GM19351 (cell line): Measurements from ENCODE around the gene ADAM30.

Source experiments
- ATAC-seq: cut with Tn5 transposase; IDR thresholded peaks from one replicate; pipeline ENCODE4 v1.9.1; 2021; ENCODE audit warnings: mild to moderate bottlenecking, moderate library complexity; ENCODE audit not compliant: unreplicated experiment

Gene ADAM30

DNA sequence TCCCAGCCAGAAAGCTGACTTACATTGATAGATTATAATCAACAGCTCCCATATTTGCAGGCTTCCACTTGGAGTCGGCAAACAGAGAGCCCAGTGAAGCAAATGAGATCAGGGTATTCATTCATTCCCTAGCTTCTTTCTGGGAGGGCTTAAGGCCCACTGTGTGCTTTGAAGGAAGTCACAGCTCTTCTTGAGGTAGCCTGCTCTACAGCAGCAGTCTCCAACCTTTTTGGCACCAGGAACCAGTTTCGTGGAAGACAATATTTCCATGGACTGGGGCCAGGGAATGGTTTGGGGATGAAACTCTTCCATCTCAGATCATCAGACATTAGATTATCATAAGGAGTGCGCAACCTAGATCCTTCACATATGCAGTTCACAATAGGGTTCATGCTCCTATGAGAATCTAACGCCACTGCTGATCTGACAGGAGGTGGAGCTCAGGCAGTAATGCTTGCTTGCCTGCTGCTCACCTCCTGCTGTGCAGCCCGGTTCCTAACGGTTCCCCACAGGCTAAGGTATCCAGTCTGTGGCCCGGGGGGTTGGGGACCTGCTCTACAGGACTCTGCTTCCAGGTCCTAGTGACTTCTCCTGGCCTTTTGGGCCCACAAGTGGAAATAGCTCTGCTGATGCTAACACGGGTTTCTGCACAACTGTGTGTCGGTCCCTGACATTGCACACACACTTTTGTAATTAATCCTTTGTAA lies 13.7 kb upstream of the ADAM30 start:
- ATAC-seq, result no peak

DNA sequence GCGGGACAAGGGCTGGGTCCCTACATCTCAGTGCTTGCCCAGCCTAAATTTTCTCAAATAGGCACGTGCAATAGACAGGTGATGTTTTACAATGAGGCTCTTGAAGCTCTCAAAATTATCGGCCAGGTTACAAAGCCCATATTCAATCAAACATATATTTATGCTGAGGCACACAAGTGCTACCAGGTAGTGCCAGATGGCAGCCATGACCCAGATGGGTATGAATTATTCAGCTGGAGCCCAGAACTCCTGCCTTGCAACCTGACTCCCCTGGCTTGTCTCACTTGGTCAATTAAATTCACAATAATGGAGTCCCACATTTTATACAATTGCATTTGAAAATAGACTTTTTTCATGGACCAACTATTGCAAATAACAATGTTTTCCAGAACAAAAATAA lies 12.3 kb upstream of the ADAM30 start:
- ATAC-seq, result no peak

DNA sequence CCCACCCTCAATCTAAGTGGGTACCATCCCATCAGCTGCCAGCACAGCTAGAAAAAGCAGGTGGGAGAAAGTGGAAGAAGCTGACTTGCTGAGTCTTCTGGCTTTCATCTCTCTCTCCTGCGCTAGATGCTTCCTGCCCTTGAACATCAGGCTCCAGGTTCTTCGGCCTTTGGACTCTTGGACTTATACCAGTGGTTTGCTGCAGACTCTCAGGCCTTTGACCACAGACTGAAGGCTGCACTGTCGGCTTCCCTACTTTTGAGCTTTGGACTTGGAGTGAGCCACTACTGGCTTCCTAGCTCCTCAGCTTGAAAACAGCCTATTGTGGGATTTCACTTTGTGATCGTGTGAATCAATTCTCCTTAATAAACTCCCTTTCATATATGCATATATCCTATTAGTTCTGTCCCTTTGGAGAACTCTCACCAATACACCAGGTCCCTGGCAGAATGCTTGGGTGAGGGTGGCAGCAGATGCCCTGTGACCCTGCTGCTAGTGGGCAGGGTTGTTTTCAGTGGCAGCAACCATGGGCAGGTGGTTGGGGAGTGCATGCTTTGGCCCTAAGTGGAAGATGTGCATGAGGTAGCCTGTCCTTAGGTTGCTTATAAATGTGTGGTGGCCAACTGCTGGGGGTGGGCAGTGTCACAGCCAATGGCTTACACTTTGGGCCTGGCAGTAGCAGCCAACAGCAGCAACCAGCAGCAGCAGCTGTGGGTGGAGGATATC lies 10.8 kb upstream of the ADAM30 start:
- no peak for ATAC-seq

DNA sequence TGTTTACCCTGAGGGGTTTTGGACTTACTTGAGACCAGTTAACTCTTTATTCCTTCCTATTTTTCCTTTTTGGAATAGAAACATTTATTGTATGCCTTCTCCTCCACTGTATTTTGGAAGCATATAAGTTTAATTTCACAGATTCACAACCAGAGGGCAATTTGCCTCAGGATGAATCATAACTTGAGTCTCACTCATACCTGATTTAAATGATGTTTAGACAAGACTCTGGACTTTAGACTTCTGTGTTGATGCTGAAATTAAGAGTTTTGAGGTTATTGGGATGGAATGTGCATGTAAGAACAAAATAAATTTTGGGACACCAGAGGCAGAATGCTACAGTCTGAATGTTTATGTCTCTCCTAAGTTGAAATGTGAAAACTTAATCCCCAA lies 7.1 kb upstream of the ADAM30 start:
- no peak for ATAC-seq

DNA sequence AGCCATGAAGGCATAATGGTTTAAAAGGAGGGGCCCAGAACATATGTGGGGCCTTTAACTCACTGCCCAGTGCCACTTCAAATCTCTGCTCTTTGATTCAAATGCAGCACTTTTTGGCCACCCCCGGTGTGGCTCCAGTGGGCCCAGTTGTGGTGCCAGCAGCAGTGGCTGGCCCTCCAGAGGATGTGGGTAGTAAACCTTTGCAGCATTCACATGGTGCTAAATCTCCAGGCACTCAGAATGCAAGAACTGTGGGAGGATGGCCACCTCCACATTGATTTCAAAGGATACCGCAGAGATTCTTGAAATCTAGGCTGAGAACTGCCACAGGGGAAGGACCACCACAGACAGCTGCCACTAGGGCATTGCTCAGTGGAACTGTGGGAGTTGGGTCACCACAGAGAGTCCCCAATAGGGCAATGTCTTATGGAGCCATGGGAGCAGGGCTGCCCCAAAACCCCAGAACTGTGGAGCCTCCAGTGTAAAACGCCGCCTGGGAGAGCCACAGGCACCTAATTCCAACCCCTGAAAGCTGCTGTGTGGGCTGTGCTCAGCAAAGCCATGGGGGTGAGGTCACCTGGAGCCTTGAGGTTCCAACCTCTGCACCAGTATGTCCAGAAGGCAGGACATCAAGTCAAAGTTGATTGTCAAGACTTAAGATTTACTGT lies 6.6 kb upstream of the ADAM30 start:
- no peak for ATAC-seq

DNA sequence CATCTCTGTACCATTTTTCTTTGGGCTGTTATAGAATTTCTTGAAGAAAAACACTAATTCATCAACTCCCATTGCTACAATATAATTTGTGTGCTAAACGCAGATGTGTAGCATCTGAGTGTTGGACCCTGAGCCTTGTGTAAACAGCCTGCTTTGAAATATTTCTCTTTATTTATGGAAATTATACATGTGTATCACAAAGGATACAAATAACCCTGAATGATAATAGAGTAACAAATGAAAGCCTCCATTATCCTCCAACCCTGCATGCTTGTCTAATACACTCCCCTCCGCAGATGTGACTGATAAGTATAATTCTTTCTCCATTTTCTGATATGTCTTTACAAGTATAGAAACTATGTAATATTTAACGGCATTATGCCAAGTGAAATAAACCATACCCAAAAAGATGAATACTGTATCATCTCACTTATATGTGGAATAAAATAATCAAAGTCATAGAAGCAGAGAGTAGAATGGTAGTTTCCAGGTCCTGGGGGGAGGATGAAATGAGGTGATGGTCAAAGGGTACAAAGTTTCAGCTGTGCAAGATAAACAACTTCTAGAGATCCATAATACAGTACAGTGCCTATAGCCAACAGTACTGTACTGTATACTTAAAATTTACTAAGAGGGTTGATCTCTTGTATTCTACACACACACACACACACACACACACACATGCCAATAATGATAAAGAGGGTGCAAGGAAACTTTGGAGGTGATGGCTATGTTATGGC lies 2.8 kb upstream of the ADAM30 start:
- no peak for ATAC-seq

DNA sequence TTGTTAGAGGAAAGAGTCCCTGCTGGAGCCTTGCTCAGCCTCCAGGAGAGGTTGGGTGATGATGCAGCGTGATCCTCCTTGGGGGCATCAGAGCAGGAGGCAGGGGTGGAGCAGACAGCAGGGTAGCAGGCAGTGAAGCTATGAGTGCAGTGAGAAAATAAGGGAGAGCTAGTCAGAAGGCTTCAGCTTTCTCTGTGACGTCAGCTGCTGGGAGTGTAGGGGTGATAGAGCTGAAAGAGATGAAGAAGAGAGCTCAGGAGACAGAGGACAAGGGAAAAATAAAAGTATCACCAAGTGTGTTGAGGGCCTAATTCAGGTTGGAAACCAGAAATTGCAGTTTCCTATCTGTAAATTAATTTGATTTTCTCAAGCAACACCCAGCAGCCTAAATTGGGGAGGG lies 2.2 kb upstream of the ADAM30 start:
- ATAC-seq, result no peak

DNA sequence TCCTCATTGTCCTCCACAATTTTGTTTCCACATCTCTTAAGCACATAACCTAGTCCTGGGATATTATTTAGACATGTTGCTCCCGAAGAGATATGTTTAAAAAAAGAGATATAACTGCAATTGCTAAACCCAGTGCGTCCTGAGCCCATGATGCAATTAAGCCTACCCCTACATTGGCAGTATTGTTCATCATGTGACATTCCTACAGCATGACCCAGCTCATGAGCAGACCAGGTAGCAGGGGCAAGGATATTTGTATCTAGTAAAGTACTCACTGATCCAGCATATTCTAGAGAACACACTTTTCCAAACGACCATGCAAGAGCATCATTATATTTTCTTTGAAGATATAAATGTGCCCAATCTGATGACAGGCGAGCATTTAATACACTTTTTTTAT lies 1.2 kb downstream of the ADAM30 start:
- no peak for ATAC-seq

DNA sequence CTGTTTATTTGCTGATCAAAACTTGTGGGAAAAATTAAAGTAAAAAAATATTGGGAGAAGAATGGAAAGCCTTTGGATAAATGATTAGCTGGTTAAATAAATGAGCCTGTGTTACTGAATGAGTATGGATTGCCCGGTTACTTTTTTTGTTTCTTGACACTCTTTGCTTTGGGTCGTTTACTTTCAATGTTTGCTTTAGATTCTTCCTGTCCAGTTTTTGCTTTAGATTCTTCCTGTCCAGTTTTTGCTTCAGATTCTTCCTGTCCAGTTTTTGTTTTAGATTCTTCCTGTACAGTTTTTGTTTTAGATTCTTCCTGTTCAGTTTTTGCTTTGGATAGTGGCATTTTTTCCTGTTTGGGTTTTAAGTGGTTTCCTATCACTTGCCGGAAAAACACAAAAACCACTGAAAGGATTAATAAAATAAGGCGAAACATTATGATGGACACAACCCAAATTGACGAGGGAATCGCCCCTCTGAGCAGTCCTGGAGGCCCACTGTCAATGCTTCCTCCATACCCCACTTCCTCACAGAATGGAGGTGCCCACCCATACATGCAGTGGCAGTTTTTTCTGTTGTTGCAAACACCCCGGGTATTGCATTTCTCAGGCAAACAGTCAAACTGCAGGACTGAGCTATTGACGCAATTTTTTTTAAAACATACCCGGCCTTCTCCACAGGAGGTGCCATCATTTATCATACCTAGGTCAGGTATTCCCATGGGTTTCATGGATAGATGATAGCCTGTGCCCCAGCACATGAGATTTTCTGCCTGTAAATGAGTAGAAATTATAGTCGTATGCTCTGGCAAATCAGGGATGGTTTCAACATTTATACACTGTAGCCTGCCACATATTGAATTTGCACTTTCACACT lies 2.3 kb downstream of the ADAM30 start:
- no peak for ATAC-seq

DNA sequence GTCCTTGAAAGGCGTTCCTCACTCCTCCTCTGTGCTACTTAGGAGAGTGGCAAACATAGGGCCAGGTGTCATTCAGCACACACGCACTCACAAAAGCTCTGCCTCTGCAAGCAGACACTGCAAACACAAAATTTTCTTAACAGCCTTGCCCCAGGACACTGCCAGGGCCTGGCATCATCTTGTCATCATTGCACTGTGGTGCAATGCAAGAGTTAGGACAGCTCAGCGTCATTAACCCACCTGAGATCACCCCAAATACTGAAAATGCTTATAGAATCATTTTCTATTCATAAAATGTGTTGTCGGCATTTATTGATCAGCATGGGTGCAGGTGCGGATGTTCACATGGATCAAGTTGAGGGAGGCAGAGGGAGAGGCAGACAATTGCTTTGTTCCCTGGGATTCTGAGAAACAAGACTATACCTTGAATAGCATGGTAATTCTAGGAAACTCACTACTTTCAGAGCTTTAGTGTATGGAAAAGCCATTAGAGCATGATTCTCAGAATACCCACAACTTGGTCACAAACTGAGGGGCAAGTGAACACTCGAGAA lies 3.0 kb downstream of the ADAM30 start:
- ATAC-seq, result no peak

DNA sequence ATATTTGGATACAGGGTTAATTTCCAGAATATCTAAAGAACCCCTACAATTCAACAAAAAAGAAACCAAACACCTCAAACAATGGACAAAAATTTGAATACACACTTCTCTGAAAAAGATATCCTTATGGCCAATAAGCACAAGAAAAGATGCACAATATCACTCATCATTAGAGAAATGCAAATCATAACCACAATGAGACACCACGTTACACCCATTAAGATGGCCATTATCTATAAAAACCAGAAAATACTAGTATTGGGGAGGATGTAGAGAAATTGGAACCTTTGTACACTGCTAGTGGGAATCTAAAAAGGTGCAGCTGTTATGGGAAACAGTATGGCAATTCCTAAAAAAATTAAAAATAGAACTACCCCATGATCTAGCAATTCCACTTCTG lies 4.9 kb downstream of the ADAM30 start:
- ATAC-seq, result no peak

DNA sequence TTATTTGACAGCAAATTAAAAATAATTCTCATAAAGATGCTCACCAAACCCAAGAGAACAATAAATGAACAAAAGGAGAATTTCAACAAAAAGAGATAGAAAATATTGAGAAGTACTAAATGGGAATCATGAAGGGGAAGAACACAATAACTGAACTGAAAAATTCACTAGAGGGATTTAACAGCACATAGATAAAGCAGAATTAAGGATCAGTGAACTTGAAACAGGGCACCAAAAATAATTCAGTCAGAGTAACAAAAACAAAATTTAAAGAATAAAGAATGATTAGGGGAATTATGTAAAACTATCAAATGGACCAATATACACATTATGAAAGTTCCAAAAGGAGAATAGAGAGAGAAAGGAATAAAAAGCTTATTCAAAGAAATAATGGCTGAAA lies 7.8 kb downstream of the ADAM30 start:
- no peak for ATAC-seq

DNA sequence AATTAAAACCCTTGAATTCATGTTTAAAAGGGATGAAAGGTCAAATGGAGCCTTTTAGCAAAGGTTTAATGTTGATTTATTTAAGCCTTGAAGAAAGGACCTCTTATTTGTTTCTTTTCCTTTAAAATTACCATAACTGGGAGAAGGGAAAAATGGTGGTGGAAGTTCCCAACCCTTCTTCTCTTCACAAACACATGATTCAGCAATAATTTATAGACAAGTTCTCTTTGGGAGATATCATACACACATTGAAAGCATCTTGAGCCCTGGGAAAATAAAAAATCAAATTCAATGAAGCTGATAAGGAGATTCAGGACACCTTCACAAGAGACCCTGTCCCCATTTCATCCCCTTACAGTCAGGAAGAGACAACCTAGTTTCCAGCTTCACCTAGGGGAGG lies 8.9 kb downstream of the ADAM30 start:
- ATAC-seq, result no peak

DNA sequence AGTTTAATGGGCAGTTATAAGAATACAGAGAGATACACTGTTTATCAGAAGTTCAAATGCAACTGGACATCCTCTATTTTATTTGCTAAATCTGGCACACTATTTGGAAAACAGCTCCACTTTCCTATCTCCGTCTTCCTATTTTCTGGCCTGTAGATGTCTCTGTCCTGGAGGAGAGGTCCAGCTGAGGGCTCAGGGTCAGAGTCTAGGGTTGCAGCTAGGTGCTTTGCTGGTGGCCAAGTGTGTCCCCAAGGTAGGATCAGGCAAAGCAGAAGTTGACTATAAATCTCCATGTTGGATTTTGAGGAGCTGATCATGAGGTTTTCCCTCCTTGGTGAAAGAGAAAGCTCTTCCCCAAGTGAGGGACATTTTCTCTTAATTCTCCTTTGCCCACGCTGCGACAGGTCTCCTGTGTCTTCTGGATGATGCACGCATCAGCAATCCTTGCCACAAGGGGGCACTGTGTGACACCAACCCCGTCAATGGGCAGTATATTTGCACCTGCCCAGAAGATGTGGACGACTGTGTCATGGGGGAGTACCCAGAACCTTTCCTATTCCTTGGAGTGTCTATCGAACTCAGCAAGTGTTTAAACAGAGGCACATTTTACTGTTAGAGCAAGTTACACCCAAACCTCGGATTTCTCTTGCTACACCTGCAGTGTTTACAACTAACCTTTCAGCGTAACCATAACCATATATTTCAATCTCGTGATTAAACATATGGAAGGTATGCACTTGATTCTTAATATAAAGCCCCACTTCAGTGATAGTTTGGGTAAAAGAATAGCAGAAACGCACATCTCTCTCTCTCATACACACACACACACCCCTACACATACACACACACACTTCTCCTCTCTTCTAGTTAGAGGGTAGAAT lies 10.2 kb downstream of the ADAM30 start:
- peak; percentile 51 for ATAC-seq

DNA sequence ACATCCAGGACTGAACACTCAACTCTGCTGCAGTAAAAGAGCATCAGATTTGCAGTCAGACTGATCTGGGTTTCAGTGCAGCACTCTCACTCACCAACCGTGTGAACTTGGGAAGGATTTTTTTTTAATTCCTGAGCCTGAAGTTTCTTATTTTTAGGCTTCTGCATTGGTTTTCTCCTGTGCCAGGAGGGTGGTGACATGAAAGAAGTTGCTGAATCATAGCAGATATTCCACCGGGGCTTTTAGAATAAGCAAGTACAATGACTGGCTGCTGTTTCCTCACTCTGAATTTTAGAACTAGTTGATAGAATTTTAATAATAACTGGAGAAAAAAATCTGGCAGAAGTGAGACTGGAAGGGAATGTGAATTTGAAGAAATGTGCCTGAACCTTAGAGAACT lies 11.6 kb downstream of the ADAM30 start:
- no peak for ATAC-seq

DNA sequence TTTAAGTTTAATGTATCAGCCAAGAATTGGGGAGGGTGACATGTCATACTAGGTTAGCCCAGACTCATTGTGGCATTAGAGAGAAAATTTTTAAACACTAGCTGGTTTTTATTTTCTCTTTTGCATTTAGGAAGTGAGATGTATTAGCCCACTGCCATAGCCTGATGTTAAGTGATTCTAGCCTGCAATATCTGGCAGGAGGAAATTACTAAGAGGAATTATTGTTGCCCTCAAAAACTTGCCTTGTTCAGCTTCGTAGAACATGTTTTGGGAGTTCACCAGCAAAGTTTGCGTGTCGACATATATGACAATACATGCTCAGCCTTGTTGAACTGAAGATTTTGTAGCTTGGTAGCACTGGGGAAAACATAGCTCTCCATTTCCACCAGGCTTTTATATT lies 12.5 kb downstream of the ADAM30 start:
- no peak for ATAC-seq

DNA sequence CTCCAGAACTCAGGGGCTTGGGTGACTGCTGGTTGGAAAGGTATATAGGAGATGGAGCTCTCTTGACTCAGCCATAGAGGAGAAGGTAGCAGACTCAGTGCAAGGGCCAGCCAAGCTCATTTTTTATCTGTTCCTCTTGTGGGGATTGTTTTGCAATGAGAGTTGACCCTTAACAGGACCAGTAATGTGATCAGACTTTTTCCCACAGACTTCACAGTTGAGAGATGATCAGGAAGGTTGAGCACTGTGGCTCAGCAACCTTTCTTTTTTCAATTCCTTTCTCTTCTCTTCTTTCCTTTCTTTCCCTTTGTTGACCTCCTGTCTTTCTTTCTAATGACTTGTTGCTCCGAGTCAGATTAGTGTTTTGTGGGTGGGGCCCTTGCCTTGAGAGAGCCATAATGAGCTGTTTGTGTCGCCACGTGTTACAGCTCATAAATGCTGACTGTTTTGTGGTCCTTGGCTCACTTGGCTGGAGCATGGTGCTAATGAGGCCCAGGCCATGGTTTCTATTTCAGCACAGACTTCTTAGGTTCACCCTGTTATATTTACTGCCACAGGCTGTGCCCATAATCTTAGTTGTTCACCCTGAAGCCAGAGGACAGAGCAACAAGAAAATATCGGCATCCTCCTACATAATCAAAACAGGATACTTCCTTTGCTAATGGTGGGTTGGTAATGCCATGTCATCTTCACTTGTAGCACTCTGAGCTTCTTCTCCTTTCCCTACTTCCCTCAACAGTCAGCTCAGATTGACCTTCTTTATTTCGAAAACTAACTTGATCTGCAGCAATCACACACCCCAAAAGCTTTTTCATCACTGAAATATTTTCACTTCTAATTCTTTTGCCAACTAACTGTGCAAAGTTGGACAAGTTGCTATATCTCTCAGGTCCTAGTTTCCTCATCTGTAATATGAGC lies 13.9 kb downstream of the ADAM30 start:
- ATAC-seq, result no peak
